Thoracic aorta (tissue), 2 donors: ENCODE measurements around the gene CD164L2. TPM values are rescaled to one million over a fixed set of nuclear protein-coding genes. Genes with fewer than 3 reads are reported as not detected.

Experiments
- ATAC-seq: fragments of 150-250 bp; one replicate; pipeline ENCODE4 v1.8.0; 2017; ENCODE audit warnings: low read depth; ENCODE audit not compliant: insufficient number of reproducible peaks, low FRiP score
- DNase-seq: peaks from one replicate; pipeline ENCODE4 v3.0.0-alpha.2; 2020; ENCODE audit warnings: low spot score
- H3K27ac ChIP-seq, 2 donors: fragments of 200-600 bp; sonication (generic); 1 replicate in 1 of 2; 2 replicates in 1 of 2; pipeline ENCODE4 v1.5.1; 2016; ENCODE audit warnings: mild to moderate bottlenecking in 2 of 2, moderate library complexity in 2 of 2
- H3K27me3 ChIP-seq: fragments of 200-600 bp; sonication (generic); replicated peaks from 2 replicates; pipeline ENCODE4 v1.6.0; 2016; ENCODE audit warnings: mild to moderate bottlenecking; ENCODE audit not compliant: insufficient read depth
- H3K36me3 ChIP-seq: fragments of 200-600 bp; sonication (generic); one replicate; pipeline ENCODE4 v1.5.1; 2016
- H3K4me1 ChIP-seq, 2 donors: fragments of 200-600 bp; sonication (generic); 1 replicate in 1 of 2; 2 replicates in 1 of 2; pipeline versions ENCODE4 v1.5.1 to v1.6.0; 2016; ENCODE audit warnings: low read depth in 2 of 2, mild to moderate bottlenecking in 1 of 2; ENCODE audit not compliant: control insufficient read depth in 1 of 2
- H3K4me3 ChIP-seq: fragments of 200-600 bp; sonication (generic); 2 replicates; pipeline ENCODE4 v1.5.1; 2016; ENCODE audit warnings: mild to moderate bottlenecking
- H3K9me3 ChIP-seq: fragments of 200-600 bp; sonication (generic); 2 replicates; pipeline ENCODE4 v1.5.1; 2016
- total RNA-seq, 2 donors: library from RNA; depleted of rRNA; stranded (reverse); fragments of >200 nt; gene quantifications; one replicate each; pipeline versions ENCODE4 v1.1.0 to v1.2.3, GENCODE V29; 2016
- TF ChIP-seq, protein P1 (sequence below): fragments of 200-600 bp; sonication (generic); IDR thresholded peaks from one replicate; pipeline ENCODE4 v1.5.1; 2019; ENCODE audit warnings: antibody characterized with exemption

The CD164L2 gene
- total RNA-seq, 2 donors from 2014 or later, result not detected

DNA sequence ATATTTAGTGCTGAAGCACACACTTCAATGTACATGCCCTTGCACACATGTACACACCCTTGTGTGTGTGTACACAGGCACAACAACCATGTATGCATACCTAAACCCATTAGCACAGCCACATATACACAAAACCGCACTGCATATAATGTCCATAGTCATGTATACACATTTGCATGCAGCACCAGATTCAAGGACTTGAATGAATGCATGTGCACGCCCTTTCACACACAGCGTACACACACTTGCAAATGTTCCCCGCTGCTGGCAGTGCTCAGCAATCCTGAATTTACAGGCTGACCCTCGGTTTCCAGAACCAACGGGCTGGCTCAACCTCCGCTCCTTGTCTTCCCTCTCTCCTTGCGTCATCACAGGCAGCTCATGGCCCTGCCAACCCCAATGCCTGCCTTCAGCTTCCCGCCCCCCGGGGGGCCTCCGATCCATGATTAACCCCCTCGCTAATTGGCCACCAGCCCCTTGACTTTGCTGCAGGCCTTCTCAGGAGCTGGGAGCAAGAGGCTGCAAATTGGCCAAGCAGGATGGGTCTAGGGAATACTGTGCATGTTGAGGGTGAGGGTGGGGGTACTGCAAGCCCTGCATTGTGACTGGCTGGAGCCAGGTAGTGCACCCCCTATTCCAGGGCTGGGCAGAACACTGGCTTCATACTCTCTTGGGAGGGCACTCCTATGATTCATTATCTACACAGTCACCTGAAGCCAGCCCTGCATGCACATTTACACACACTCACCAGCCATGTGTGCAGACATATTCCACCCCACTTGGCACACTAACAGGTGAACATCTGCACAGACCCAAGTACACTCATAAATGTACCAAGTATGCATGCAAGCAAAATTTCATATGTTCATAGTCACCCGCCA lies 17.2 kb upstream of the CD164L2 start:
- DNase-seq (no peak), ATAC-seq (no peak)
- no peaks in the 10 kb centered on the region for H3K27me3 ChIP-seq
- H3K9me3 ChIP-seq, result no peaks in the 10 kb centered on the region
- H3K4me1 ChIP-seq, result peaks cover 28 to 43% of the 10 kb centered on the region in 2 donors
- TF ChIP-seq, protein P1, sequence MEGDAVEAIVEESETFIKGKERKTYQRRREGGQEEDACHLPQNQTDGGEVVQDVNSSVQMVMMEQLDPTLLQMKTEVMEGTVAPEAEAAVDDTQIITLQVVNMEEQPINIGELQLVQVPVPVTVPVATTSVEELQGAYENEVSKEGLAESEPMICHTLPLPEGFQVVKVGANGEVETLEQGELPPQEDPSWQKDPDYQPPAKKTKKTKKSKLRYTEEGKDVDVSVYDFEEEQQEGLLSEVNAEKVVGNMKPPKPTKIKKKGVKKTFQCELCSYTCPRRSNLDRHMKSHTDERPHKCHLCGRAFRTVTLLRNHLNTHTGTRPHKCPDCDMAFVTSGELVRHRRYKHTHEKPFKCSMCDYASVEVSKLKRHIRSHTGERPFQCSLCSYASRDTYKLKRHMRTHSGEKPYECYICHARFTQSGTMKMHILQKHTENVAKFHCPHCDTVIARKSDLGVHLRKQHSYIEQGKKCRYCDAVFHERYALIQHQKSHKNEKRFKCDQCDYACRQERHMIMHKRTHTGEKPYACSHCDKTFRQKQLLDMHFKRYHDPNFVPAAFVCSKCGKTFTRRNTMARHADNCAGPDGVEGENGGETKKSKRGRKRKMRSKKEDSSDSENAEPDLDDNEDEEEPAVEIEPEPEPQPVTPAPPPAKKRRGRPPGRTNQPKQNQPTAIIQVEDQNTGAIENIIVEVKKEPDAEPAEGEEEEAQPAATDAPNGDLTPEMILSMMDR, result no peak
- H3K36me3 ChIP-seq, result no peaks in the 10 kb centered on the region
- no peak overlapping the region for H3K27ac ChIP-seq
- H3K4me3 ChIP-seq, result no peak overlapping the region

DNA sequence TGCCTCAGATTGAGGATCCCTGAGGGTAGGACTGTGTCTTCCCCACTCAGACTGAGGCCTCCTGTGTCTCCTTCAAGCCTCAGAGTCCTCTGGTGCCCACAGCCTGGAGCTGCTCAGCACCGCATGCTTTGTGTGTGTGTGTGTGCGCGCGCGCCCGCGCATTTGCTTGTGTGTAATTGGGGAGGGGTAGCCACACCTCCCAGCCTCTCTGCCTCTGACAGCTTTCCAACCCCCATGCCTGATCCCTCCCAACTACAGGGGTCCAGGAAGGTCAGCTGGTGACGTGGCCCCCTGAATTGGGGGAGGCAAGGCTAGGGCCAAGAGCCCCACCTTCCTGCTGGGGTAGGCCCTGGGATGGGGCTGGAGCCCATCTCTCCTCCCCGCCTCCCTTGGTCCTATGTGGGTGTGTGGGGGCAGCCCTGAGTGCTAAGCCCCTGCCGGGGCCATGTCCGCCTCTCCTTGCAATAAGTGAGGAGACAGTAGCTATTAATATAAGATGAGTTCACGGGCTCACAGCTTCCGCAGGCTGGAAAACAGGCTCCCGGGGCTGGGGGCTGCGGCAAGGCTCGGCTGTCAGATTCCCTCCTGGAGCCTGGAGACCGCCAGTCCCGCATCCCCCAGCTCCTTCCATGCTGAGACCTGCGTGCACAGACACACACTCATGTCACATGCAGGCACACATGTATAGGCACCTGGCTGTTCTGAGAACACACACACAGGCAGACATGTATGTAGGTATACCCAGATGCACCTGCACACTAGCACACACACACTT lies 16.3 kb upstream of the CD164L2 start:
- no peak overlapping the region for H3K4me3 ChIP-seq
- ATAC-seq (no peak), DNase-seq (no peak)
- peaks cover 20 to 41% of the 10 kb centered on the region in 2 donors for H3K4me1 ChIP-seq
- no peaks in the 10 kb centered on the region for H3K36me3 ChIP-seq
- TF ChIP-seq, protein P1, result no peak
- H3K27me3 ChIP-seq, result no peaks in the 10 kb centered on the region
- H3K27ac ChIP-seq, result no peak overlapping the region
- no peaks in the 10 kb centered on the region for H3K9me3 ChIP-seq

DNA sequence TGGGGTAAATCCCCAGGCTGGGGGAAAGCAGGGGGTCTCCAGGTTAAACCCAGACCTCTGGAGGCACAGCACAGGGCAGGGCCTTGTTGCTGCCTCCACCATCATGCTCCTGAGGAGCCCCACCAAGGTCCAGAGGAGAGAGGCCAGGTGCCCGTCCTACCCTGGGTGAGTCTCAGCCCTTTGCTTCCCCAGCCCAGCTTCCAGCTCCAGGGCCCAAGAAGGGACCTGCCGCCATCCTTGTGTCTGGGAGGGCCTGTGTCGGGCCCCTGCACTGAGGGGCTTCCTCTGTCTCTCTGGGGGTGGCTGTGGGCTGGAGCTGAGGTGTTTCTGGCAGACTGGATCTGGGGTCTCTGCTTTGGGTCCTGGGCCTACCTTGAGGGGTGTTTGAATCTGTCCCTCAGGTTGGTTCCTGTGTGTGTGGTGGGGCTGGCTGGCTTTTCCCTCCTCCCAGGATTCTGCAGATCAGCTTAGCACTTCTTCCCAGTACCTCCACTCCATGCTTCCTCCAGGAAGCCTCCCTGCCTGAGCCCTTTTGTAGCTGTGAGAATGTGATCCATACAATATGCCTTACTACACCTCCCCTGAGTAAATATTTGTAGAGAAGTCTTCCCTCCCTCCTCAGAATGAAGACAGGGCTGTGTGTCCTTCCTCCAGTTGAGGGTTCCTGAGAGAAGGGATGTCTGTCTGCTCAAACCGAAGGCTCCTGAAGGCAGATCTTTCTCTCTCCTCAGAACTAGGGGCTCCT lies 15.4 kb upstream of the CD164L2 start:
- H3K36me3 ChIP-seq, result no peaks in the 10 kb centered on the region
- no peaks in the 10 kb centered on the region for H3K9me3 ChIP-seq
- H3K4me1 ChIP-seq, result peaks cover 14 to 32% of the 10 kb centered on the region in 2 donors
- H3K4me3 ChIP-seq, result no peak overlapping the region
- no peak overlapping the region for H3K27ac ChIP-seq
- no peak for ATAC-seq
- no peak for DNase-seq
- H3K27me3 ChIP-seq, result no peaks in the 10 kb centered on the region
- TF ChIP-seq, protein P1, result no peak

DNA sequence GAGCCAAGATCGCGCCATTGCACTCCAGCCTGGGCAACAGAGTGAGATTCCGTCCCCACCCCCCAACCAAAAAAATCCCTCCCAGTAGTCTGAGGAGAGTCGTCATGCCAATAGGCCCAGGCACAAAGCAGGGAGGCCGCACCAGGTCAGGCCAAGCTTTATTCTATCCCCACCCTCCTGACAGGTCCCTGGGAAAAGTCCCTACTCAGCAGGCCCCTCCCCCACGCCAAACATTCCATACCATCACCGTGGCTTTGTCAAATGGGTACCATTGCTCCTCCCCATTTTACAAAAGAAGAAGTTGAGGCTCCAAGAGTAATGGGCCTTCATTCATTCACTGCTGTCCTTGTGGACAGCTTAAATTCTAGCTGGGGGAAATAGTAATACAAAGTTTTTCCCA lies 14.6 kb upstream of the CD164L2 start:
- TF ChIP-seq, protein P1, result no peak
- no peak overlapping the region for H3K4me3 ChIP-seq
- no peak overlapping the region for H3K27ac ChIP-seq
- H3K4me1 ChIP-seq, result peaks cover 6 to 26% of the 10 kb centered on the region in 2 donors
- H3K9me3 ChIP-seq, result no peaks in the 10 kb centered on the region
- ATAC-seq (no peak), DNase-seq (no peak)
- H3K27me3 ChIP-seq, result no peaks in the 10 kb centered on the region
- no peaks in the 10 kb centered on the region for H3K36me3 ChIP-seq
